K562 (cell line): ENCODE results near the gene CFAP53. TPM values are rescaled to one million over a fixed set of nuclear protein-coding genes. Genes with fewer than 3 reads are reported as not detected.

Source experiments
- ATAC-seq: fragments of 200-7000 bp; cut with Tn5 transposase; 3 replicates; pipeline ENCODE4 v1.9.1; 2020; ENCODE audit warnings: moderate library complexity
- BruUV-seq: library from RNA; stranded (reverse); fragments of 400-500 nt; replicated peaks from 2 replicates; lab custom pipeline; 2021; lab: Mats Ljungman, UMichigan
- CTCF ChIA-PET: fragments of 300-600 bp; formaldehyde crosslinking; extraction: SDS; loops from one replicate; lab custom pipeline; 2021; ENCODE audit warnings: low intra/inter-chr PET ratio; lab: Yijun Ruan, JAX
- POLR2A ChIA-PET: fragments of 300-600, 350-650 bp; sonication (Branson Sonifier 250); formaldehyde crosslinking; extraction: SDS; loops from one replicate; lab custom pipeline; 2021; ENCODE audit warnings: antibody characterized with exemption, inconsistent platforms; lab: Yijun Ruan, JAX
- DNase-seq, 4 experiments: peaks; one replicate each; pipeline versions ENCODE4 v3.0.0 to v3.0.0-alpha.2; 2011 to 2018; ENCODE audit warnings: low spot score in 3 of 4, mixed read lengths in 3 of 4; ENCODE audit errors: extremely low read depth in 1 of 4
- FAIRE-seq: peaks from 2 replicates; lab custom pipeline; 2011; peaks lifted over from hg19 to GRCh38; lab: Jason Lieb, UNC
- H2AFZ ChIP-seq: 2 replicates; pipeline ENCODE4 v1.6.0; 2011; ENCODE audit warnings: low read depth, low read length, control low read depth, inconsistent platforms
- H3K27ac ChIP-seq: fragments of 200-600 bp; 3 replicates; pipeline ENCODE4 v1.8.0; 2011; ENCODE audit warnings: low read depth, mild to moderate bottlenecking, control low read depth, inconsistent platforms, low read length, moderate library complexity, mixed read lengths; ENCODE audit errors: extremely low read depth
- H3K27me3 ChIP-seq, 2 experiments: fragments of 300-600 bp in 1 of 2; 2 replicates in 1 of 2; 3 replicates in 1 of 2; pipeline versions ENCODE4 v1.6.0 to v1.8.0; 2011; ENCODE audit warnings: inconsistent platforms in 2 of 2, low read length in 2 of 2, mild to moderate bottlenecking in 1 of 2, mixed read lengths in 1 of 2, moderate library complexity in 1 of 2; ENCODE audit not compliant: control insufficient read depth in 2 of 2, insufficient read depth in 2 of 2
- H3K36me3 ChIP-seq: fragments of 300-600 bp; 3 replicates; pipeline ENCODE4 v1.8.0; 2011; ENCODE audit warnings: mild to moderate bottlenecking, low read length, inconsistent platforms; ENCODE audit not compliant: control insufficient read depth, insufficient read depth
- H3K4me1 ChIP-seq, 2 experiments: fragments of 200-600 bp in 1 of 2; replicated peaks in 1 of 2; 2 replicates in 1 of 2; 3 replicates in 1 of 2; pipeline versions ENCODE4 v1.5.1 to v1.8.0; 2011; ENCODE audit warnings: inconsistent platforms in 2 of 2, low read length in 2 of 2, mild to moderate bottlenecking in 1 of 2, mixed read lengths in 1 of 2, moderate library complexity in 1 of 2; ENCODE audit not compliant: control insufficient read depth in 2 of 2, insufficient read depth in 2 of 2
- H3K4me2 ChIP-seq: 2 replicates; pipeline ENCODE4 v1.6.1; 2011; ENCODE audit warnings: low read length, control low read depth, inconsistent platforms, mixed read lengths; ENCODE audit not compliant: insufficient read depth
- H3K4me3 ChIP-seq: fragments of 200-600 bp; sonication (generic), shearing (Covaris generic); 2 replicates; pipeline ENCODE4 v1.5.1; 2016; ENCODE audit warnings: control low read depth, inconsistent platforms
- H3K79me2 ChIP-seq: fragments of 200-600 bp; 3 replicates; pipeline ENCODE4 v1.8.0; 2011; ENCODE audit warnings: low read length, inconsistent platforms; ENCODE audit not compliant: control insufficient read depth, insufficient read depth
- H3K9ac ChIP-seq, 2 experiments: 2 replicates each; pipeline versions ENCODE4 v1.6.0 to v1.6.1; 2011; ENCODE audit warnings: low read depth in 2 of 2, low read length in 2 of 2, control low read depth in 1 of 2, inconsistent platforms in 1 of 2, mild to moderate bottlenecking in 1 of 2, mixed read lengths in 1 of 2; ENCODE audit not compliant: insufficient read depth in 1 of 2
- H3K9me1 ChIP-seq: one replicate; pipeline ENCODE4 v1.6.0; 2011; ENCODE audit warnings: inconsistent platforms, mild to moderate bottlenecking, low read length, moderate library complexity; ENCODE audit not compliant: control insufficient read depth, insufficient read depth
- H3K9me3 ChIP-seq: replicated peaks from 2 replicates; pipeline ENCODE4 v1.5.1; 2011; ENCODE audit warnings: low read depth, low read length, inconsistent platforms; ENCODE audit not compliant: control insufficient read depth, insufficient read depth
- H4K20me1 ChIP-seq: replicated peaks from 2 replicates; pipeline ENCODE4 v1.6.1; 2011; ENCODE audit warnings: low read length, inconsistent platforms, mixed read lengths; ENCODE audit not compliant: control insufficient read depth, insufficient read depth
- ARHGAP35 ChIP-seq: fragments of 450-650 bp; IDR thresholded peaks from 2 replicates; pipeline ENCODE4 v1.6.1; 2018; ENCODE audit not compliant: partially characterized antibody
- E2F5 ChIP-seq: sonication (generic); formaldehyde crosslinking; IDR thresholded peaks from 2 replicates; pipeline ENCODE4 v1.8.0; 2022; ENCODE audit warnings: mild to moderate bottlenecking, missing genetic modification reagents
- FOXA3 ChIP-seq, 2 experiments: fragments of 450-650 bp in 1 of 2; sonication (generic) in 1 of 2; formaldehyde crosslinking; IDR thresholded peaks in 1 of 2; conservative IDR thresholded peaks in 1 of 2; 2 replicates each; pipeline versions ENCODE4 v1.4.0 to v1.8.0; 2020 to 2022; ENCODE audit warnings: mild to moderate bottlenecking in 2 of 2, missing genetic modification reagents in 1 of 2
- GATA2 ChIP-seq: sonication (generic); formaldehyde crosslinking; IDR thresholded peaks from 2 replicates; pipeline ENCODE4 v1.4.0; 2020; ENCODE audit warnings: mild to moderate bottlenecking, missing genetic modification reagents
- JUN ChIP-seq, 2 experiments: sonication (generic) in 1 of 2; formaldehyde crosslinking in 1 of 2; IDR thresholded peaks; 2 replicates each; pipeline versions ENCODE4 v1.6.1 to v1.8.0; 2012 to 2022; ENCODE audit warnings: borderline replicate concordance in 2 of 2, mild to moderate bottlenecking in 2 of 2, improper control_type of control experiment in 1 of 2, low read depth in 1 of 2, low read length in 1 of 2, missing genetic modification reagents in 1 of 2
- L3MBTL2 ChIP-seq: fragments of 450-650 bp; IDR thresholded peaks from 2 replicates; pipeline ENCODE4 v1.6.1; 2016; ENCODE audit warnings: mild to moderate bottlenecking, moderate library complexity
- MCM3 ChIP-seq: fragments of 450-650 bp; IDR thresholded peaks from 2 replicates; pipeline ENCODE4 v1.6.1; 2016
- MLX ChIP-seq, 2 experiments: fragments of 450-650 bp in 1 of 2; sonication (generic) in 1 of 2; formaldehyde crosslinking; conservative IDR thresholded peaks; 2 replicates each; pipeline versions ENCODE4 v1.4.0 to v1.8.1; 2020 to 2022; ENCODE audit warnings: mild to moderate bottlenecking in 1 of 2, missing genetic modification reagents in 1 of 2
- SETDB1 ChIP-seq: IDR thresholded peaks from one replicate; pipeline ENCODE4 v1.6.1; 2012; ENCODE audit warnings: low read length, control low read depth, inconsistent platforms
- SIN3B ChIP-seq: fragments of 450-650 bp; IDR thresholded peaks from 2 replicates; pipeline ENCODE4 v1.6.1; 2017; ENCODE audit warnings: low read depth, mild to moderate bottlenecking, moderate library complexity
- SMAD1 ChIP-seq: fragments of 150-350 bp; IDR thresholded peaks from 2 replicates; pipeline ENCODE4 v1.6.1; 2014; ENCODE audit warnings: low read length, low read depth; ENCODE audit not compliant: partially characterized antibody
- SNIP1 ChIP-seq: fragments of 450-650 bp; IDR thresholded peaks from 2 replicates; pipeline ENCODE4 v1.7.1; 2017; ENCODE audit warnings: low read depth, mild to moderate bottlenecking
- ZNF280B ChIP-seq: fragments of 250-450 bp; sonication (Bioruptor Pico); IDR thresholded peaks from 2 replicates; pipeline ENCODE4 v1.5.1; 2021; ENCODE audit warnings: mild to moderate bottlenecking
- WGBS: fragments of 100-300 bp; shearing (Covaris generic); methylation state at CpG from one replicate; pipeline ENCODE4 v1.1.6; 2016; ENCODE audit warnings: low coverage, mixed read lengths; ENCODE audit not compliant: insufficient coverage; ENCODE audit errors: missing lambda C conversion rate; 5-methylcytosine and 5-hydroxymethylcytosine counted together
- in situ Hi-C: fragments of 300-500 bp; cut with MboI; formaldehyde crosslinking; loops from 4 replicates; pipeline ENCODE4 v1.15.0; 2018; ENCODE audit warnings: inconsistent platforms, mixed read lengths
- intact Hi-C: fragments of 100-400 bp; cut with micrococcal nuclease; formaldehyde crosslinking; loops from 2 replicates; pipeline ENCODE4 v1.14.2; 2022
- polyA plus RNA-seq, 8 experiments: library from polyadenylated mRNA; depleted of rRNA in 4 of 8; stranded (reverse) in 5 of 8; unstranded in 3 of 8; fragments of >200 nt; fragmentation: Nextera tagmentation in 2 of 8; fragmentation: Illumina TruSeq in 1 of 8; extraction: Ambion mirVana in 2 of 8; extraction: Trizol in 1 of 8; gene quantifications; 2 replicates each; pipeline versions ENCODE4 v1.2.1 to v1.2.3, GENCODE V29; 2011 to 2014; ENCODE audit warnings: inconsistent platforms in 1 of 8, missing spikeins in 1 of 8
- total RNA-seq, 7 experiments: library from RNA; depleted of rRNA in 6 of 7; stranded (reverse); fragments of >200 nt in 6 of 7; fragmentation: Illumina TruSeq in 2 of 7; extraction: Trizol in 2 of 7; gene quantifications; 2 replicates each; pipeline versions ENCODE4 v1.2.1 to v1.2.3, GENCODE V29; 2011 to 2021; ENCODE audit warnings: low replicate concordance in 1 of 7

Gene CFAP53
- total and polyA plus RNA-seq, 9 of the 15 experiments (the other 6 are each of a cell fraction or from before 2014, with no cell fraction given): 0.21 to 1.9 (median 1.2) TPM

GRCh38 chr18:50201476-50202018 lies 64.7 kb downstream of the CFAP53 start:
- in situ Hi-C loops: loop anchor here (10.0 kb wide), 2 partner anchors 153 to 233 kb away; no protein-coding TSS in a partner anchor
- WGBS: 29% methylated on average over 1 of the region's 1 CpG
- ChIA-PET CTCF (no interaction called here), POLR2A (no interaction called here)
- ATAC-seq (no peak), DNase-seq (no peak), FAIRE-seq (no peak)
- no peaks in the 10 kb centered on the region for H3K9me1 ChIP-seq
- intact Hi-C loops: loop anchor here (5.0 to 10.0 kb wide), 3 partner anchors 156 to 337 kb away; no protein-coding TSS in a partner anchor
- no TSS peak for BruUV-seq
- no peaks in the 10 kb centered on the region for H4K20me1 ChIP-seq
- no peak overlapping the region for H3K9ac ChIP-seq
- H3K4me1 ChIP-seq: no peaks in the 10 kb centered on the region; a peak in 1 of 5 replicates
- peaks cover 4 to 15% of the 10 kb centered on the region in 2 experiments; a peak in 3 of 5 replicates for H3K27me3 ChIP-seq
- no peak overlapping the region for H3K4me2 ChIP-seq
- H2AFZ ChIP-seq: no peak overlapping the region
- no peak overlapping the region for H3K4me3 ChIP-seq
- no peaks in the 10 kb centered on the region for H3K79me2 ChIP-seq
- H3K9me3 ChIP-seq: no peaks in the 10 kb centered on the region
- TF ChIP-seq SETDB1 (no peak), GATA2 (no peak), L3MBTL2 (no peak), ARHGAP35 (no peak), SIN3B (no peak), MLX (CRISPR knock-in tag; conservative IDR thresholded peaks at IDR 0.05) (no peak), ZNF280B (no peak), FOXA3 (CRISPR knock-in tag; conservative IDR thresholded peaks at IDR 0.05 in 1 of 2, IDR thresholded peaks at IDR 0.05 in 1 of 2) (no peak), E2F5 (no peak), SNIP1 (no peak), SMAD1 (no peak), JUN (IDR thresholded peaks at IDR 0.05; ENCODE audit: borderline replicate concordance, low read depth, low read length) (no peak), JUN (CRISPR knock-in tag; IDR thresholded peaks at IDR 0.05; ENCODE audit: borderline replicate concordance) (no peak), MCM3 (no peak)
- no peak overlapping the region for H3K27ac ChIP-seq
- no peaks in the 10 kb centered on the region for H3K36me3 ChIP-seq
